Activated CD4-positive, CD25-positive, alpha-beta regulatory T cell treated with anti-CD3 and anti-CD28 coated beads, Interleukin-2, amount 50 U/mL, for 72 hours (primary cell): Measurements from ENCODE around the gene B3GAT1.

Experiments
- DNase-seq: peaks from one replicate; pipeline ENCODE4 v3.0.0; 2021

Gene B3GAT1

DNA sequence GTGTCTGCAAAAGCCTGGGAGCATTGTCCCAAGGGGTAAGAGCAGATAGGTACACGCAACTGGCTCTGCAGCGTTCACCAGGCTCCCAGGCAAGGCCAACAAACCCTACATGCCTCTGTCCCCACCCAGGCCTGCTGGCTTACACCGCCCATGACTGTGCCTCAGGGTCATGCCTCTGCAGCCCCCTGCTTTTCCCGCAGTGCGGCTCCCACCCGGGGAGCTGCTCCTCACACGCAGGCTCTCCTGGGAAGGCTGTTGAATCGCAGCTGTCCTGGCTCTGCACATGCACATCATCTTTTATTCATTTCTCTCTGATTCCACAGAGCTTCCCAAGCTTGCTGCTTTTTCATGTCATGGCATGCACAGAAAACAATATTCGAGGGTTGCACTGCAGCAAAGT, 29.2 kb upstream of the B3GAT1 start:
- no peak for DNase-seq

GRCh38 chr11:134440851-134441250, 28.8 kb upstream of the B3GAT1 start:
- DNase-seq = no peak

GRCh38 chr11:134438542-134439537, 26.8 kb upstream of the B3GAT1 start:
- no peak for DNase-seq

GRCh38 chr11:134437821-134438220, 25.8 kb upstream of the B3GAT1 start:
- no peak for DNase-seq

DNA sequence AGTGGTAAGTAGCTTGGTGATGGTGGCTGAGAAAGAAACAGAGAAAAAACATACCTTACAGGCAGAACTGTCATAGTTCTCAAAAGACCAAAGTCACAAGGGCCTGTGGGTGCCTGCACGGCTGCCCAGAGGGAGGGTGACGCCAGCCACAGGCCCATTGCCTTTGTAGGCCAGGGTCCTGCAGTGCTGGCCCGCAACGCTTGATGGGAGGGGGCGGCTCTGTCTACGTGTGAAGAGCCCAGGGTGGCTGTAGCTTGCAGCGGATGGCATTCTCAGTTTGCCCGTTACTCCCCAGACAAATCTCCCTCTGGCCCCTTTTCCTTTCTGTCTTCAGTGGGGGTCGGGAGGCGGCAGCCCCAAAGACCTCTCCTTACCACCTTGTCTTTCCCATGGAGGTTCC, 24.7 kb upstream of the B3GAT1 start:
- DNase-seq = no peak

GRCh38 chr11:134433806-134434205, 21.8 kb upstream of the B3GAT1 start:
- no peak for DNase-seq

- DNase-seq = no peak
Measured at GRCh38 chr11:134433251-134433650, 21.2 kb upstream of the B3GAT1 start.

DNA sequence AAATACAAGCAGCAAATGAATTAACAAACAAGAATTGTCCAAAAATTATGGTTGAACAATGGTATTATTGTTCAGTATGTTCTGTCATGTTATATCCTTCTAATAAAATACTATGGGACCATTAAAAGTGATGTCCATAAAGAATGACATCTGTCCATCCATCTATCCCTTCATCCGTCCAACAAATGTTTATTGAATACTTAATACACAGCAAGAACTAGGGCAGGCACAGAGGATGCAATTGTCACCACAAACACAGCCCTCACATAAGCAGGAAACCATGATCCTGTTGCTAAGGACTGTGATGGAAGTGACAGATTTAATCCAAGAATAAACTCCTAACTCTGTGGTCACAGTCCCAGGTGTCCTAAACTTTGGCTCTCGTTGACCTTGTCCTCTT, 20.7 kb upstream of the B3GAT1 start:
- DNase-seq = no peak

DNA sequence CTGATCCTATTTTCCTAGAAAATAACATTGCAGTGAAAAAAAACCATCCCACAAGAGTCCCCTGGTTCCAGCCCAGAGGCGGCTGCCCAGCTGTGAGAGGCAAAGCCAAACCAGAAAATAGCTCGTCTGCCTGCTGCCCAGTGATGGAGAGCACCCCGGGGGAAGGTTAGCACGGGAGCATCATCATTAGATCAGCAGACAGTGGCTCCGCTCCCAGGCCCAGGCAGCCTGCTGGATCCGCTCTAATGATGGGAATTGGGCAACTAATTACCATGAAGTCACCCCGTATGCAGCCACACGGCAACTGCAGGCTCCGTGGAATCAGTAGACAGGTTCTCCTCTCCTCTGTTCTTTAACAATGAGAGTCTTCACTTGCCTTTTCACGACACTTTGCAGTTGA, 17.1 kb upstream of the B3GAT1 start:
- DNase-seq = no peak

GRCh38 chr11:134425816-134426536, 13.9 kb upstream of the B3GAT1 start:
- no peak for DNase-seq

DNA sequence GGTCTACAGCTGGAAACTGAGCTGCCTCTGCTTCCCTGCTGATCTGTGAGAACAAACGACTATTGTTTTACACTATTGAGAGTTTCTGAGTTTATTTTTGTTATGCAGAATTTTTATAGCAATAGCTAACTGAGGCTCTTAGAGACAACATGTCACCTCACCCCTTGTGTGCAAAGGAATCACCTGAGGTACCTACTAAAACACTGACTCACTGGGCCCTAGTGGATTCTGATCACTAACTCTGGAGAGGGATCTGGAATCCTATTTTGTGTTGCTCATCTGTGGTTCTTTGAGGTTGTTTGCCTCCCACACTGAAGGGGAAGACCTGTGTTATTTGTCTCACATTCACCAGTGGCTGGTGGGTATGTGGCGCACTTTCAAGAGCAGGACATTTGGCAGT, 13.4 kb upstream of the B3GAT1 start:
- no peak for DNase-seq

DNA sequence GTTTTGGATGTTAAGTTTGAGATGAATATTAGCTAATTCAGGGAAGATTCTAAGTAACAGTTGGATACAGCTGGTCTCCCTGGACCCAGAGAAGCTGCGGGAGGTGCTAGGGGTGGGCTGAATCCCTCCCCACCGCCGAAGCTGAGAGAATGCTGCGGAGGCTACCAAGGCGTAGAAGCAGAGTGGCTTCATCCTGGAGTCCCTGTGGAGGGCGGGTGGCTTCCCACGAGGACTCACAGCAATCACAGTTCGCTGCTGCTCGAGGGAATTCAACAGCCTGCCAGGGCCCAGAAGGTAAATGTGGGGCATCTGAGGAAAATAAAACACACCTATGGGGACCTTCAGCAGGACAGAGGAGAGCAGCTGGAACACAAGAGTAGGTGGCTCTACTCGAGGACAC, 11.1 kb upstream of the B3GAT1 start:
- no peak for DNase-seq

DNA sequence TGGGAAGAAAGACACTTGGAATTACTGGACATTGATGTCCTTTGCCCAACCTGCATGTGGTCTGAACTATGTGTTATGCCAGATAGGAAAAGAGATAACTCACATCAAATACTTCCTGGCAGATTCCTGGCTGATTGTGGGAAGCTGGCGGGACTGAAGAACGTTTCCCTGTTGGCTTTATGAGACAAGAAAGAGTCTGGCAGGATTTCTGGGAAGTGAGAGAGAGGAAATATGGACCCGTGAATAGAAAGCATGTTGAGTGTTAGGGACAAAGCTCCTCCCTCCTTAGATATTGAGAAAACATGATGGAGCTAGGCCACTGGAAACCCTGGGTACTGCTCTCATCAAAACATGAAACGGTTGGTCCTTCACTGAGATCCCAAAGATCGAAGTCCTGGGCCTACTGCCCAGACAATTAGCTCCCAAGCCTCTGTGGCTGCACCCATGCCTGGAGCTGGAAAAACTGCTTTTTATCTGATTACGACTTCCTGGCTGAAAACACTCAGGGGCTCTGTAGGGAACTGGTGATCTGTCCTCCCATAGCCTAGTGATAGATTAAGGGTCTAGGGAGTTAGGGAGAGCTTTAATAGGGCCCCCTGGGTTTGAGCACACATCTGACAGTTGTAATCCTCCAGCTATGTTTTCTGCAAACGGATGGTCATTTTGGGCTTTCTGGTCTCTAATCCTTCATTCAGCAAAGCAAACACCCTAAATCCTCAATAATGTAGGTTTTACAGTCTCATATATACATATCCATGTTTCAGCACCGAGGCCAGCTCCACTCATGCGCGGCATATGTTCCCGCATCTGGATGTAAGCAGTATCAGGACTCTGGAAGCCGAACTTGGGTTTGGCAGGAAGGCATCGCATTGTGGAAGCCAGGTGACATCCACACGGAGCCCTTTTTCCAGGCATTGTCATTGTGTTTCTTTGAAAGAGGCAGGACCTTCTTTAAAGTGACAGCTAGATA, 6.1 kb upstream of the B3GAT1 start:
- DNase-seq = no peak

GRCh38 chr11:134416726-134417125, 4.7 kb upstream of the B3GAT1 start:
- DNase-seq = no peak

- no peak for DNase-seq
Measured at GRCh38 chr11:134414766-134415765, 3.0 kb upstream of the B3GAT1 start.

- DNase-seq = no peak
Measured at GRCh38 chr11:134413826-134414731, 2.0 kb upstream of the B3GAT1 start.

GRCh38 chr11:134413043-134413825, 1.2 kb upstream of the B3GAT1 start:
- DNase-seq = no peak

- DNase-seq = no peak
Measured at GRCh38 chr11:134410766-134411165, 1.3 kb downstream of the B3GAT1 start.
